PFSK-1 (cell line): ENCODE results near the gene SLC36A4.

ENCODE experiments used
- FOXP2 ChIP-seq: optimal IDR thresholded peaks from 2 replicates; pipeline ENCODE3; 2011; ENCODE audit warnings: borderline replicate concordance, control low read depth, inconsistent platforms; ENCODE audit not compliant: insufficient read depth; ENCODE audit errors: extremely low read length, extremely low read depth
- POLR2AphosphoS5 ChIP-seq: IDR thresholded peaks from 2 replicates; pipeline ENCODE4 v1.6.1; 2012; ENCODE audit warnings: low read depth, mild to moderate bottlenecking, control low read depth, low read length, moderate library complexity
- REST ChIP-seq, 2 experiments: IDR thresholded peaks; 2 replicates each; pipeline versions ENCODE4 v1.6.1 to v1.8.0; 2011 to 2012; ENCODE audit warnings: low read depth in 2 of 2, low read length in 2 of 2, control low read depth in 1 of 2, inconsistent platforms in 1 of 2, mild to moderate bottlenecking in 1 of 2, moderate library complexity in 1 of 2; ENCODE audit not compliant: insufficient read depth in 1 of 2
- SIN3A ChIP-seq: IDR thresholded peaks from 2 replicates; pipeline ENCODE4 v1.6.1; 2012; ENCODE audit warnings: mild to moderate bottlenecking, low read length, moderate library complexity, borderline replicate concordance; ENCODE audit not compliant: insufficient read depth
- TAF1 ChIP-seq: IDR thresholded peaks from 2 replicates; pipeline ENCODE4 v1.6.1; 2012; ENCODE audit warnings: low read length, control low read depth, borderline replicate concordance; ENCODE audit not compliant: insufficient read depth

GRCh38 chr11:93145390-93145915 lies 52.3 kb downstream of the SLC36A4 start:
- TF ChIP-seq TAF1 (no peak), REST (IDR thresholded peaks at IDR 0.05; ENCODE audit: insufficient read depth in 1 of 2, low read depth in 2 of 2, low read length in 2 of 2) (no peak), POLR2AphosphoS5 (no peak), FOXP2 (no peak), SIN3A (no peak)
